GM13977 (cell line): ENCODE results near the gene NOSIP.

Source experiments
- DNase-seq: peaks from one replicate; pipeline ENCODE4 v3.0.0; 2012; ENCODE audit warnings: low spot score
- in situ Hi-C: fragments of 300-500 bp; cut with MboI; formaldehyde crosslinking; loops from one replicate; pipeline ENCODE4 v1.12.0; 2022; ENCODE audit warnings: low sequenced_read_pairs, low pct_unique_long_range_greater_than_20kb, mixed read lengths, inconsistent platforms; ENCODE audit not compliant: unreplicated experiment
- TF ChIP-seq, protein P1 (sequence below): IDR thresholded peaks from 2 replicates; pipeline ENCODE4 v1.5.1; 2012; ENCODE audit warnings: mild to moderate bottlenecking, control low read depth; ENCODE audit not compliant: insufficient read depth; ENCODE audit errors: extremely low read depth, missing control alignments

NOSIP gene

DNA sequence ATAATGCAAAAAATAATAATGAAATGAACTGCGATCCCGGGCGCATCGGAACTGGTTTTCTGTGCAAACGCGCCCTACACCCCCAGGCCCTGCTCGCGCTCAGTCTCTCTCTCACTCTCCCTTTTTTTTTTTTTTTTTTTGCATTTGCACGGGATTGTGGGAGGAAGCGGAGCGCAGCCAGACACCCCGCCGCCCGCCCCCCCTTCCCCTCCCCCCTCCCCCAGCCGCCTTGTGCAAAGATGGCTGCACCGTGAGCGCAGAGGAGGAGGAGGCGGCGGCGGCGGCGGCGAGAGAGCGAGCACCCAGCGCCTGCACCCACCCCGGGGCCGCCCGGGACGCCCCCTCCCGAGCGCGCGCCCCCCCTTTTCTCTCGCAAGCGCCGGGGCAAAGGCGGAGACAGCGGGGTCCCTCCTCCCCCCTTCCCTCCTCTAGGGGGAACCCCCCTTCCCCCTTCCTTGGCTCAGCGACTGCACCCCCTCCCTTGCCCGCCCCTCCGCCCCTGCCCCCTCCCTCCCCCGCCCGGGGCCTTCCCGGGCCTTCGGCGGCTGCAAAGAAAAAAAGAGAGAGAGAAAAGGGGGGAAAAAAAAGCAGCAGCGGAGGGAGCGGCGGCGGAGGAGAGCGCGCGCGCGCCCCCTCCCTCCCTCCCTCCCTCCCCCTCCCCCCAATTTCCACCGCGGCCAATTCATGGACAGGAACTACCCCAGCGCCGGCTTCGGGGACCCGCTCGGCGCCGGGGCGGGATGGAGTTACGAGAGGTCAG, 10.8 kb upstream of the NOSIP start, which contains the start of gene PRR12:
Gene PRR12, plus strand, starts transcription at position 212 of the 760 bp plus-strand sequence. Its CDS starts 473 bp downstream, at position 685.
- peak; percentile 91 for DNase-seq
- in situ Hi-C loops = no loop called here

DNA sequence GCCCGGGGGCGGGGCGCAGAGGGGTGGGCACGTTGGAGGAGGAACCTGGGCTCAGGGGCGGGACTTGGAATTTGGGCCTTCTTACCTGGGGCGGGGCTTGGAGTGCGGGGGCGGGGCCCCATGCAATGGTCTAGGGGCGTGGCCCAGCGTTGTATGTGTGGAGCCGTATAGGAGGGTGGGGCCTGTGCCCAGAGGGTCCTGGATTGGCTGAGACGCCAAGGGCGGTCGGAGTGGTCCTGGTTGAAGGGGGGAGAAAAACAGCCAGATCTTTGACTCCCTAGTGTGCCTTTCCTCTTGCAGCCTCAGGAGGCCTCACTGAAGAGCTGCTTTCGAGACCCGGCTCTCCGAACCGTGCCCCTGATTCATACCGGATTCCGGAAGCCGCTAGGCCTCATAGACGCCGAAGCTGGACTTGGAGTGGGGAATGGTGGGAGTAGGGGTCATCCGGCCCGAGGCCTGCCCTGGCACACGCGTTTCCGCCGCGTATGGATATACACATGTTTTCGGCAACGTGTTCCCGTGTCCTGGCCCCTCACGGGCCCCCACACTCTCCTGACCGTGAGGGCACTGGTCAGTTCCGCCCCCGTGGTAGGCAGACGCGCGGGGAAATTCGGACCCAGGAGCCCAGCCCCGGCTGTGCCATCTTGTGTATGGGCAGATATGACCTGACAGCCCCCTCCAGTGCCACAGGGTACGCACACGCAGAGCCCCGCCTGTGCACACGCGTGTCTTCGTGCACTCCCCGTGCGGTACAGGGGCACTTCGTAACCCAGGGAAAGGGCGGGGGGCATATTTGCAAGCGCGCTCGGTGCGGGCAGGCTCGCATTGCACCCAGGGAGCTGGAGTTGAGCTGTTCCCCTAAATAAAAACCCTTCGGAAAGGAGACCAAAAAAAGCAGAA, 10.0 kb upstream of the NOSIP start:
- peak; percentile 94 for DNase-seq

More for the DNA sequence above, 10.8 kb upstream of the NOSIP start, which contains the start of gene PRR12:
- TF ChIP-seq, protein P1, sequence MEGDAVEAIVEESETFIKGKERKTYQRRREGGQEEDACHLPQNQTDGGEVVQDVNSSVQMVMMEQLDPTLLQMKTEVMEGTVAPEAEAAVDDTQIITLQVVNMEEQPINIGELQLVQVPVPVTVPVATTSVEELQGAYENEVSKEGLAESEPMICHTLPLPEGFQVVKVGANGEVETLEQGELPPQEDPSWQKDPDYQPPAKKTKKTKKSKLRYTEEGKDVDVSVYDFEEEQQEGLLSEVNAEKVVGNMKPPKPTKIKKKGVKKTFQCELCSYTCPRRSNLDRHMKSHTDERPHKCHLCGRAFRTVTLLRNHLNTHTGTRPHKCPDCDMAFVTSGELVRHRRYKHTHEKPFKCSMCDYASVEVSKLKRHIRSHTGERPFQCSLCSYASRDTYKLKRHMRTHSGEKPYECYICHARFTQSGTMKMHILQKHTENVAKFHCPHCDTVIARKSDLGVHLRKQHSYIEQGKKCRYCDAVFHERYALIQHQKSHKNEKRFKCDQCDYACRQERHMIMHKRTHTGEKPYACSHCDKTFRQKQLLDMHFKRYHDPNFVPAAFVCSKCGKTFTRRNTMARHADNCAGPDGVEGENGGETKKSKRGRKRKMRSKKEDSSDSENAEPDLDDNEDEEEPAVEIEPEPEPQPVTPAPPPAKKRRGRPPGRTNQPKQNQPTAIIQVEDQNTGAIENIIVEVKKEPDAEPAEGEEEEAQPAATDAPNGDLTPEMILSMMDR = no peak

DNA sequence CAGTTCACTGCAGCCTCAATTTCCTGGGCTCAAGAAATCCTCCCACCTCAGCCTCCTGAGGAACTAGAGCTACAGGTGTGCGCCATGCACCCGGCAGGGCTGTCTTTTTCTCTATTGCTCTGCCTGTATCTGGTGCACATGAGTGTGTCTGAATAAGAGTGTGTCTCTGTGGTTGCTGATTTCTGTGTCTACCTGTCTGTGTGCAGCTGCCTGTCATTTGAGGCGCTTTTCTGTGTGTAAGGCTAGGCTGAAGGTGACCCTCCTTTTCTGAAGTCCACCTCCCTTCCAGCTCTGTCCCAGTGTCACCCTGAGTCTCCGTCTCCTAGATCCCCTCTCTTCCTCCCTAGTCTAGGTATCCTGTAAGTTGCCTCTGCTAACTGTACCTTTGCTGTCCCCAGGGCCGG, 9.1 kb upstream of the NOSIP start:
- no peak for DNase-seq
- in situ Hi-C loops = no loop called here
- TF ChIP-seq, protein P1 = no peak

More for the DNA sequence above, 10.0 kb upstream of the NOSIP start:
- TF ChIP-seq, protein P1 = no peak
- in situ Hi-C loops = no loop called here

DNA sequence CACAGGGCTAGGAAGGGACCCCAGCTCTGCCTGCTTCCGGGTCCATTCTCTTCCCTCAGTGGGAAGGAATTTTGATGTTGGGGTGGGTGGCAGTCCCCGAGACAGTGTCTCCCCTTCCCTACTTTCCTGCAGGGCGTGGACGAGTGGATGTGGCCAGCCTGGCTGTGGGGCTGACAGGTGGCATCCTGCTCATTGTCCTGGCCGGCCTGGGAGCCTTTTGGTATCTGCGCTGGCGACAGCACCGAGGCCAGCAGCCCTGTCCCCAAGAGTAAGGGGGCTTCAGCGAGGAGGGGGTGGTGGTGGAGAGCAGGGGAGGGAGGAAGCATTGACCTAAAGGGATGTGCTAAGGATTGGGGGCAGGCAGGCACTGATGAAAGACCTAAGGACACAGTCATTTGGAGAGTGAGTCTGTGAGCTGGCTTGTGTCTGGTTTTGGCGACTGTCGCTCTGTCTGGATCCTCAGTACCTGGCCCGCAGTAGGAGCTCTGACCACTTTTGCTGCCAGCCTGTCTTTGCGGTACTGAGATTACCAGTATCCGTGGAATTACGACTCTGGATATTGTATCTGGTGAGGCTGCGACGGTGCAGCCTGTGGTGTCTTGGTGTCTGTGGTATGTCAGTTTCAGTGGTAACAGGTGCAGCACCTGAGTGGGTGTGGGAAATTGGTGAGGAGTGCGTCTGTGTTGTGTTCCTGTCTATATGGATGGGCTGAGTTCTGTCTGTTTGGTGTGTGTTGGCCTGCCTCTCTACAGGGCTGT, 8.2 kb upstream of the NOSIP start:
- in situ Hi-C loops = no loop called here
- DNase-seq = peak; percentile 43

DNA sequence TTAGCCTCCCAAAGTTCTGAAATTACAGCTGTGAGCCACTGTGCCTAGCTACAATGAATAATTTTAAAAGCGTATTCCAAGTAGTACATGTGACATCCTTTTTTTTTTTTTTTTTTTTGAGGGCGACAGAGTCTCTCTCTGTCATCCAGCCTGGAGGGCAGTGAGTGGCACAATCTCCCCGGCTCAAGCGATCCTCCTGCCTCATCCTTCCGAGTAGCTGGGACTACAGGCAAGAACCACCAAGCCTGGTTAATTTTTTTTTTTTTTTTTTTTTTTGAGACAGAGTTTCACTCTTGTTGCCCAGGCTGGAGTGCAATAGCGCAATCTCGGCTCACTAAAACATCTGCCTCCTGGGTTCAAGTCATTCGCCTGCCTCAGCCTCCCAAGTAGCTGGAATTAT, 6.9 kb upstream of the NOSIP start:
- in situ Hi-C loops = no loop called here

More for the DNA sequence above, 8.2 kb upstream of the NOSIP start:
- TF ChIP-seq, protein P1 = no peak

DNA sequence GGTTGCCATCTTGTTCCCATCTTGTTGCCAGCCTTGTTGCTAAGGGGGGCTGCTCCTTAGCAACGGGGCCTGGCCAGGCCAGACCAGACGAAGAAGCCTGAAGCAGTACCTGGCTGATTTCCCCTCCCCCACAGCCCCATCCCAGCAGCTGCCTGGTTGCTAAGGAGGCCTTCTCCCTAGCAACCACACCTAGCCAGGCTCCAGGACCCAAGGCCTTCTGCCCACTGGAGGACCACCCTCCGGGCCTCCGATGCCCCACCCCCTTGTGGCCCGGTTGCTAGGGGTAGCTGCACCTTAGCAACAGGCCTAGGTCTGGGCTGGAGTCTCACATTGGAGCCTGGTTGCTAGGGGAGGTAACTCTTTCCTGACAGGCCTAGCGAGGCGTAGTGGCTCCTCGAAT, 4.7 kb upstream of the NOSIP start:
- TF ChIP-seq, protein P1 = no peak
- in situ Hi-C loops = no loop called here
- no peak for DNase-seq

More for the DNA sequence above, 6.9 kb upstream of the NOSIP start:
- TF ChIP-seq, protein P1 = no peak
- DNase-seq = no peak
